ENCODE results near the gene KIF1A. TPM values are rescaled to one million over a fixed set of nuclear protein-coding genes. Genes with fewer than 3 reads are reported as not detected.

Gene KIF1A
- total and polyA plus RNA-seq, 2 of the 8 experiments (the other 6 are each of a cell fraction or from before 2014, with no cell fraction given): 61.3 to 281 TPM

GRCh38 chr2:240855670-240856069 is 35.7 kb upstream of the KIF1A start (continued):
- TF ChIP-seq CHD7 (IDR thresholded peaks at IDR 0.05; ENCODE audit: insufficient replicate concordance, low read length) (no peak), E2F6 (IDR thresholded peaks at IDR 0.05) (no peak), POLR2AphosphoS5 (IDR thresholded peaks at IDR 0.05; ENCODE audit: low read depth, low read length) (no peak)
